B cell (primary cell): ENCODE results near the gene RIOK3. TPM values are rescaled to one million over a fixed set of nuclear protein-coding genes. Genes with fewer than 3 reads are reported as not detected.

Experiments
- ATAC-seq: fragments of 200-7000 bp; cut with Tn5 transposase; one replicate; pipeline ENCODE4 v1.10.0; 2021; ENCODE audit warnings: low read depth, mild to moderate bottlenecking, moderate number of reproducible peaks, moderate library complexity
- CTCF ChIA-PET: fragments of 350-600 bp; sonication (Branson Sonifier 250); formaldehyde crosslinking; loops from one replicate; lab custom pipeline; 2021; ENCODE audit warnings: antibody characterized with exemption, inconsistent platforms; lab: Charles Lee
- POLR2A ChIA-PET: fragments of 350-600 bp; sonication (Branson Sonifier 250); formaldehyde crosslinking; loops from one replicate; lab custom pipeline; 2021; ENCODE audit warnings: antibody characterized with exemption; lab: Charles Lee
- DNase-seq: peaks from one replicate; pipeline ENCODE4 v3.0.0; 2013
- H2AFZ ChIP-seq: 2 replicates; pipeline ENCODE4 v1.6.1; 2012; ENCODE audit warnings: mild to moderate bottlenecking, low read depth, low read length; ENCODE audit not compliant: insufficient read depth, poor library complexity, severe bottlenecking
- H3K27ac ChIP-seq, 2 donors: 1 replicate in 1 of 2; 2 replicates in 1 of 2; pipeline ENCODE4 v1.5.1; 2012 to 2013; ENCODE audit warnings: low read length in 2 of 2, mild to moderate bottlenecking in 2 of 2, moderate library complexity in 1 of 2
- H3K27me3 ChIP-seq, 4 experiments: fragments of 200-600 bp in 1 of 4; sonication (generic) in 1 of 4; replicated peaks in 1 of 4; 1 replicate in 2 of 4; 2 replicates in 2 of 4; pipeline versions ENCODE4 v1.6.1 to v1.7.0; 2013 to 2016; ENCODE audit warnings: low read length in 3 of 4, mild to moderate bottlenecking in 2 of 4, mixed read lengths in 1 of 4, moderate library complexity in 1 of 4; ENCODE audit not compliant: insufficient read depth in 4 of 4, control insufficient read depth in 3 of 4; ENCODE audit errors: control extremely low read depth in 1 of 4
- H3K36me3 ChIP-seq, 2 experiments: replicated peaks in 1 of 2; 1 replicate in 1 of 2; 2 replicates in 1 of 2; pipeline versions ENCODE4 v1.6.1 to v1.7.1; 2013; ENCODE audit warnings: low read length in 1 of 2; ENCODE audit not compliant: insufficient read depth in 2 of 2, control insufficient read depth in 1 of 2; ENCODE audit errors: control extremely low read depth in 1 of 2, extremely low read depth in 1 of 2
- H3K4me1 ChIP-seq, 2 donors: fragments of 200-600 bp in 1 of 2; sonication (generic) in 1 of 2; 1 replicate in 1 of 2; 2 replicates in 1 of 2; pipeline versions ENCODE4 v1.5.1 to v1.6.1; 2013 to 2017; ENCODE audit warnings: low read length in 2 of 2; ENCODE audit not compliant: control insufficient read depth in 2 of 2, insufficient read depth in 2 of 2
- H3K4me2 ChIP-seq: replicated peaks from 2 replicates; pipeline ENCODE3; 2012; ENCODE audit warnings: mild to moderate bottlenecking, low read depth, low read length; ENCODE audit not compliant: poor library complexity, severe bottlenecking
- H3K4me3 ChIP-seq, 5 experiments: fragments of 200-600 bp in 1 of 5; sonication (generic) in 1 of 5; 1 replicate in 3 of 5; 2 replicates in 2 of 5; pipeline versions ENCODE4 v1.5.1 to v1.7.0; 2011 to 2016; ENCODE audit warnings: low read length in 4 of 5, mild to moderate bottlenecking in 4 of 5, low read depth in 2 of 5, control low read depth in 1 of 5, moderate library complexity in 1 of 5; ENCODE audit not compliant: insufficient read depth in 1 of 5; ENCODE audit errors: control extremely low read depth in 1 of 5, extremely low read depth in 1 of 5
- H3K79me2 ChIP-seq: fragments of 200-600 bp; sonication (generic); one replicate; pipeline ENCODE4 v1.6.0; 2016; ENCODE audit warnings: low read length; ENCODE audit not compliant: control insufficient read depth, insufficient read depth
- H3K9ac ChIP-seq: fragments of 200-600 bp; sonication (generic); 2 replicates; pipeline ENCODE4 v1.6.1; 2017; ENCODE audit warnings: mild to moderate bottlenecking, low read length, moderate library complexity
- H3K9me3 ChIP-seq, 3 donors: one replicate each; pipeline versions ENCODE4 v1.6.1 to v1.7.1; 2013; ENCODE audit warnings: low read length in 2 of 3; ENCODE audit not compliant: control insufficient read depth in 2 of 3, insufficient read depth in 1 of 3; ENCODE audit errors: control extremely low read depth in 1 of 3
- H4K20me1 ChIP-seq: 2 replicates; pipeline ENCODE4 v1.6.0; 2012; ENCODE audit warnings: mild to moderate bottlenecking, low read length; ENCODE audit not compliant: insufficient read depth, control insufficient read depth, poor library complexity, severe bottlenecking
- H3K27ac Mint-ChIP-seq: one replicate; pipeline ENCODE4 v1.8.0; 2021; ENCODE audit warnings: mixed read lengths
- H3K27me3 Mint-ChIP-seq: one replicate; pipeline ENCODE4 v1.8.0; 2021; ENCODE audit warnings: mixed read lengths
- H3K4me1 Mint-ChIP-seq: one replicate; pipeline ENCODE4 v1.8.0; 2021; ENCODE audit warnings: mixed read lengths
- H3K4me3 Mint-ChIP-seq: one replicate; pipeline ENCODE4 v1.8.0; 2021; ENCODE audit warnings: mixed read lengths
- H3K9me3 Mint-ChIP-seq: one replicate; pipeline ENCODE4 v1.8.0; 2022; ENCODE audit warnings: mixed read lengths; ENCODE audit not compliant: insufficient read depth
- EZH2 ChIP-seq: IDR thresholded peaks from 2 replicates; pipeline ENCODE4 v1.6.1; 2012; ENCODE audit warnings: borderline replicate concordance, low read depth, mild to moderate bottlenecking, moderate library complexity, low read length; ENCODE audit not compliant: insufficient read depth, poor library complexity, severe bottlenecking
- WGBS: methylation state at CpG from one replicate; pipeline ENCODE4 v1.1.5; 2013; ENCODE audit warnings: missing lambda C conversion rate; ENCODE audit not compliant: insufficient coverage; 5-methylcytosine and 5-hydroxymethylcytosine counted together
- intact Hi-C: fragments of 100-400 bp; cut with micrococcal nuclease; formaldehyde crosslinking; loops from one replicate; pipeline ENCODE4 v1.10.0; 2022
- polyA plus RNA-seq: library from polyadenylated mRNA; depleted of rRNA; stranded (reverse); fragments of >200 nt; gene quantifications from 2 replicates; pipeline ENCODE4 v1.2.3, GENCODE V29; 2012
- total RNA-seq, 2 donors: library from RNA; stranded (reverse); fragments of 120-200 nt in 1 of 2; gene quantifications; 1 replicate in 1 of 2; 2 replicates in 1 of 2; pipeline versions ENCODE4 v1.2.3 to v1.2.4, GENCODE V29; 2013 to 2022
- TF ChIP-seq, protein P1 (sequence below): fragments of 200-600 bp; IDR thresholded peaks from one replicate; pipeline ENCODE4 v1.8.0; 2022; ENCODE audit warnings: antibody characterized with exemption, mild to moderate bottlenecking

The RIOK3 gene
- total and polyA plus RNA-seq, 2 donors (not counting 1 experiment from before 2014, with no cell fraction given): 42.5 to 83.4 TPM

DNA sequence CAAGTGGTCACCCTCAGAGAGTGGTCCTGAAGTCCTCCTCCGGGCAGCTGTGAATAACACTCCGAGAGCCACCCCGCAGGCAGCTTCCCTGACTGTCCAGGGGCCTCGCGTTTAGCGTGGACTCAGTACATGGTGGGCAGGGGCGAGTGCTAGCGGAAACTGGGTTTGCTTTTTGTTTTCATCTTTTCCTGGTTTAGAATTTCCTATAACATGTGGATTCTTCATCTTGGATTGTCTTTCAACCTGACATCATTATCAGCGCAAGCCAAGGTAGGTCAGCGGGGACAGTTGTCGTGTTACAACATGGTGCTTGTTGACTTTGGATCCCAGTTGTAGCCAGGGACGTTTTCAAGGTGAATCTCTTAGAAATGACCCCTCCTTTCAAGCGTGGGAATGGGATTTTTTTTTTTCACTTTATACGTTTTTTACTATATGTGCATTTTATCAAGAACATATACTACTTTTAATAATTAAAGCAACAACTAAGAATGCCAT lies 71.2 kb downstream of the RIOK3 start:
- no peak overlapping the region for H3K4me3 Mint-ChIP-seq
- no peak for DNase-seq
- WGBS: 91% methylated on average over 8 of the region's 14 CpGs

DNA sequence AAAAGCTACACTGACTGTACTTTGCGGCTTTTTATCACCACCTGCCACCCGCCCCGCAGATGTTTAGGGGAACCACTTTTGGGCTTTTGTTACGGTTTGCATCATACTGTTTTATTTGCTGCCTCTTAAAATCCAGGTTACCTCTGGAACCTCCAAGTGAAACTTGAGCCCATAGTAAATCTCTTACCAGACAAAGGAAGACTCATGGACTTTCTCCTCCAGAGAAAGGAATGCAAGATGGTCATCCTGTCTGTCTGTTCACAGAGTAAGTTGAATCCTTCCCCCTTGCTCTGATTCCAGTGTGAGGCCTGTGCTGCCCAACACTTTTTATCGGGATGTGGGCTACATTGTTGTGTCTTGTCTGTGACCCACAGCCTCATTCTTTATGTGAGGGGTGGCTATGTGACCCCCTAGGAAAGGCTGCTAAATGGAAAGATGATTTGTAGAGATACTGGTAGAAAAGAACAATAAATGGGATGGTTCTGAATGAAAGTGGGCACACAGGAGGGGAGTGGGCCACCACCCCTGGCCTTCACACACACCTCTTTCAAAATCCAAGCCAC lies 73.5 kb downstream of the RIOK3 start:
- intact Hi-C loops: no loop called here
- no peak overlapping the region for H3K4me3 Mint-ChIP-seq
- no peak overlapping the region for H3K4me2 ChIP-seq
- no peaks in the 10 kb centered on the region for H3K9me3 ChIP-seq
- ChIA-PET CTCF (interaction anchor here (3.4 kb wide), 1 partner anchor 11 kb away, joined by 14 read pairs; no protein-coding TSS in a partner anchor), POLR2A (no interaction called here)
- H3K9me3 Mint-ChIP-seq: no peaks in the 10 kb centered on the region
- H3K79me2 ChIP-seq: no peaks in the 10 kb centered on the region
- no peak for DNase-seq
- no peaks in the 10 kb centered on the region for H3K27me3 ChIP-seq
- H4K20me1 ChIP-seq: peaks cover 14% of the 10 kb centered on the region
- peaks cover 10% of the 10 kb centered on the region for H3K4me1 Mint-ChIP-seq
- H2AFZ ChIP-seq: no peak overlapping the region
- peaks cover 0 to 6% of the 10 kb centered on the region in 2 donors for H3K4me1 ChIP-seq
- 97% methylated on average over 4 of the region's 5 CpGs for WGBS
- H3K36me3 ChIP-seq: peaks cover 8 to 89% of the 10 kb centered on the region in 2 experiments
- H3K9ac ChIP-seq: no peak overlapping the region
- TF ChIP-seq, protein P1, sequence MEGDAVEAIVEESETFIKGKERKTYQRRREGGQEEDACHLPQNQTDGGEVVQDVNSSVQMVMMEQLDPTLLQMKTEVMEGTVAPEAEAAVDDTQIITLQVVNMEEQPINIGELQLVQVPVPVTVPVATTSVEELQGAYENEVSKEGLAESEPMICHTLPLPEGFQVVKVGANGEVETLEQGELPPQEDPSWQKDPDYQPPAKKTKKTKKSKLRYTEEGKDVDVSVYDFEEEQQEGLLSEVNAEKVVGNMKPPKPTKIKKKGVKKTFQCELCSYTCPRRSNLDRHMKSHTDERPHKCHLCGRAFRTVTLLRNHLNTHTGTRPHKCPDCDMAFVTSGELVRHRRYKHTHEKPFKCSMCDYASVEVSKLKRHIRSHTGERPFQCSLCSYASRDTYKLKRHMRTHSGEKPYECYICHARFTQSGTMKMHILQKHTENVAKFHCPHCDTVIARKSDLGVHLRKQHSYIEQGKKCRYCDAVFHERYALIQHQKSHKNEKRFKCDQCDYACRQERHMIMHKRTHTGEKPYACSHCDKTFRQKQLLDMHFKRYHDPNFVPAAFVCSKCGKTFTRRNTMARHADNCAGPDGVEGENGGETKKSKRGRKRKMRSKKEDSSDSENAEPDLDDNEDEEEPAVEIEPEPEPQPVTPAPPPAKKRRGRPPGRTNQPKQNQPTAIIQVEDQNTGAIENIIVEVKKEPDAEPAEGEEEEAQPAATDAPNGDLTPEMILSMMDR: no peak
- TF ChIP-seq EZH2: no peak
- H3K27ac Mint-ChIP-seq: no peak overlapping the region
- no peak for ATAC-seq
- H3K4me3 ChIP-seq: no peak overlapping the region
- H3K27ac ChIP-seq: no peak overlapping the region
- no peaks in the 10 kb centered on the region for H3K27me3 Mint-ChIP-seq

More for the DNA sequence above, 71.2 kb downstream of the RIOK3 start:
- Histone ChIP-seq H3K27ac (no peak overlapping the region), H3K36me3 (peaks cover 11 to 90% of the 10 kb centered on the region in 2 experiments), H3K4me2 (no peak overlapping the region), H3K27me3 (no peaks in the 10 kb centered on the region), H3K4me3 (no peak overlapping the region), H3K9me3 (no peaks in the 10 kb centered on the region), H3K79me2 (no peaks in the 10 kb centered on the region), H3K4me1 (peaks cover 0 to 6% of the 10 kb centered on the region in 2 donors), H4K20me1 (peaks cover 14% of the 10 kb centered on the region), H2AFZ (no peak overlapping the region), H3K9ac (no peak overlapping the region)
- no peaks in the 10 kb centered on the region for H3K27me3 Mint-ChIP-seq
- ATAC-seq: no peak
- H3K27ac Mint-ChIP-seq: no peak overlapping the region
- POLR2A ChIA-PET: no interaction called here
- intact Hi-C loops: no loop called here
- CTCF ChIA-PET: no interaction called here
- peaks cover 10% of the 10 kb centered on the region for H3K4me1 Mint-ChIP-seq
- no peaks in the 10 kb centered on the region for H3K9me3 Mint-ChIP-seq
- no peak for TF ChIP-seq EZH2
- TF ChIP-seq, protein P1: no peak
